ENCODE measurements around the gene KCNH2. TPM values are rescaled to one million over a fixed set of nuclear protein-coding genes. Genes with fewer than 3 reads are reported as not detected.

Gene KCNH2
- total RNA-seq, 1 experiment from 2014 or later: 1.8 TPM

- Histone ChIP-seq H3K27ac (ENCODE audit: low read length) (no peak overlapping the region), H3K4me3 (ENCODE audit: low read depth in 2 of 2, low read length in 2 of 2) (no peak overlapping the region; a peak in 1 of 4 replicates), H3K4me1 (ENCODE audit: control insufficient read depth, insufficient read depth, low read length) (no peaks in the 10 kb centered on the region), H3K27me3 (ENCODE audit: control insufficient read depth, insufficient read depth, low read length) (no peaks in the 10 kb centered on the region), H3K36me3 (ENCODE audit: control insufficient read depth, insufficient read depth, low read length) (no peaks in the 10 kb centered on the region), H3K9me3 (ENCODE audit: control insufficient read depth, insufficient read depth, low read depth, low read length) (no peaks in the 10 kb centered on the region)
- in situ Hi-C loops (cut with HindIII; ENCODE audit: low pct_unique_long_range_greater_than_20kb, low sequenced_read_pairs): no loop called here
- CTCF ChIA-PET: no interaction called here
- no peak for ATAC-seq
- TF ChIP-seq SIN3A (IDR thresholded peaks at IDR 0.05; ENCODE audit: borderline replicate concordance, insufficient read depth, low read depth, low read length) (no peak), TCF7L2 (IDR thresholded peaks at IDR 0.05; ENCODE audit: low read depth, low read length) (no peak), POLR2AphosphoS5 (IDR thresholded peaks at IDR 0.05; ENCODE audit: low read depth, low read length) (no peak), REST (IDR thresholded peaks at IDR 0.05; ENCODE audit: insufficient read depth in 1 of 2, low read depth in 2 of 2, low read length in 1 of 2) (no peak), CTCF (IDR thresholded peaks at IDR 0.05) (no peak)
- POLR2A ChIA-PET: no interaction called here
- no TSS peak for BruUV-seq (replicated peaks)
- DNase-seq (ENCODE audit: low read depth, low spot score): no peak
- intact Hi-C loops (cut with micrococcal nuclease; ENCODE audit: unreplicated experiment): no loop called here
Observed at GRCh38 chr7:150955519-150956394, 22.4 kb downstream of the KCNH2 start.

GRCh38 chr7:150954986-150955518, 23.1 kb downstream of the KCNH2 start:
- POLR2A ChIA-PET: no interaction called here
- Histone ChIP-seq H3K9me3 (ENCODE audit: control insufficient read depth, insufficient read depth, low read depth, low read length) (no peaks in the 10 kb centered on the region), H3K36me3 (ENCODE audit: control insufficient read depth, insufficient read depth, low read length) (no peaks in the 10 kb centered on the region), H3K4me3 (ENCODE audit: low read depth in 2 of 2, low read length in 2 of 2) (no peak overlapping the region; a peak in 1 of 4 replicates), H3K27me3 (ENCODE audit: control insufficient read depth, insufficient read depth, low read length) (no peaks in the 10 kb centered on the region), H3K27ac (ENCODE audit: low read length) (no peak overlapping the region), H3K4me1 (ENCODE audit: control insufficient read depth, insufficient read depth, low read length) (no peaks in the 10 kb centered on the region)
- TF ChIP-seq CTCF (IDR thresholded peaks at IDR 0.05): no peak
- no peak for TF ChIP-seq REST (IDR thresholded peaks at IDR 0.05; ENCODE audit: insufficient read depth in 1 of 2, low read depth in 2 of 2, low read length in 1 of 2)
- no peak for TF ChIP-seq TCF7L2 (IDR thresholded peaks at IDR 0.05; ENCODE audit: low read depth, low read length)
- no peak for TF ChIP-seq POLR2AphosphoS5 (IDR thresholded peaks at IDR 0.05; ENCODE audit: low read depth, low read length)
- TF ChIP-seq SIN3A (IDR thresholded peaks at IDR 0.05; ENCODE audit: borderline replicate concordance, insufficient read depth, low read depth, low read length): no peak
- CTCF ChIA-PET: no interaction called here
- in situ Hi-C loops (cut with HindIII; ENCODE audit: low pct_unique_long_range_greater_than_20kb, low sequenced_read_pairs) (no loop called here), intact Hi-C loops (cut with micrococcal nuclease; ENCODE audit: unreplicated experiment) (no loop called here)
- no TSS peak for BruUV-seq (replicated peaks)
- DNase-seq (ENCODE audit: low read depth, low spot score) (no peak), ATAC-seq (peak; percentile 19; the same call in 1 of the 2 replicates)
